T47D (cell line): ENCODE measurements around the gene HCFC1.
A peak's percentile ranks its signal among the peaks of the same experiment; 100 is the strongest.

ENCODE experiments used
- DNase-seq, 2 experiments: peaks; one replicate each; pipeline versions ENCODE4 v3.0.0 to v3.0.0-alpha.2; 2011 to 2012; ENCODE audit warnings: low read depth in 1 of 2, low spot score in 1 of 2
- JUND ChIP-seq: IDR thresholded peaks from 2 replicates; pipeline ENCODE4 v1.6.1; 2012; ENCODE audit warnings: low read depth
- in situ Hi-C: cut with HindIII; loops from 2 replicates; pipeline ENCODE4 v1.10.0; 2016; ENCODE audit warnings: low sequenced_read_pairs, low pct_unique_long_range_greater_than_20kb

HCFC1 gene

DNA sequence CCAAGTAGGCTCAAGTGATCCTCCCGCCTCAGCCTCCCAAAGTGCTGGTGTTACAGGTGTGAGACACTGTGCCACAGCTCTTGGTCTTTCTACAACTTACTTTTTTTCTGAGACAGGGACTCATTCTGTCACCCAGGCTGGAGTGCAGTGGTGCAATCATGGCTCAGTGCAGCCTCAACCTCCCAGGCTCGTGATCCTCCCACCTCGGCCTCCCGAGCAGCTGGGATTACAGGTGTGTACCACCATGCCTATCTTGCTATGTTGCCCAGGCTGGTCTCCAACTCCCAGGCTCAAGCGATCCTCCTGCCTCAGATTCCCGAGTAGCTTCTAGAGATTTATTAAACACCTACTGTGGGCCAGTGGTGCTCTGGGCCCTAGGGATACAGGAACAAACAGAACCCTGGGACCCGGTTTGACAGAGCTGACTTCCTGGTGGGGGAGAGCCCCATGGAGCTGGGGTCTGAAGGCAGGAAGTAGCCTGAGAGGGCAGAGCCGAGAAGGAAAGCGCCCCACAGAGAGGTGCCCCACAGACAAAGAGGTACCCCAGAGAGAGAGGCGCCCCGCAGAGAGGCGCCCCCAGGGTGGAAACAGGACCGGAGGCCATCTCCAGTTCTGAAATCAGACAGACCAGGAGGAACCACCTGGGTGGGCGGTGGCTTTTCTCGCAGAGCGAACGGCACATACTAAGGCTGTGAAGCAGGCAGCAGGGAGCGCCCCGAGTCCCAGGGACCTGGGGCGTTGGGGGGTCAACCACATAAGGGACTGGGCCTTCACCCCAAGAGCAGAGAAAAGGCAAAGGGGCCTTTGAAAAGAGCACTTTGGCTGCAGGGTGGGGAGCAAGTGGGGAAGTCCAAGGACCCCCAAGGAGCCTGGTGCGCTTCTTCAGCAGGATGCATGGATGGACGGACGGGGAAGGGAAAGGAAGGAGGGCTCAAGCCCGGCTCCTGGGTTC, 43.1 kb upstream of the HCFC1 start:
- in situ Hi-C loops = no loop called here
- TF ChIP-seq JUND = no peak
- DNase-seq = no peak

GRCh38 chrX:154013614-154014360, 42.2 kb upstream of the HCFC1 start:
- in situ Hi-C loops = no loop called here
- no peak for DNase-seq

GRCh38 chrX:154013001-154013421, 41.4 kb upstream of the HCFC1 start:
- no peak for TF ChIP-seq JUND
- no peak for DNase-seq
- in situ Hi-C loops = no loop called here

More at GRCh38 chrX:154013614-154014360, 42.2 kb upstream of the HCFC1 start:
- no peak for TF ChIP-seq JUND

- no peak for TF ChIP-seq JUND
- in situ Hi-C loops = no loop called here
- DNase-seq = no peak
Observed at GRCh38 chrX:154012336-154012991, 40.8 kb upstream of the HCFC1 start.

GRCh38 chrX:154011376-154012335, 40.0 kb upstream of the HCFC1 start:
- in situ Hi-C loops = no loop called here
- no peak for DNase-seq
- TF ChIP-seq JUND = no peak

GRCh38 chrX:154010330-154011087, 38.9 kb upstream of the HCFC1 start:
- DNase-seq = no peak
- no peak for TF ChIP-seq JUND
- in situ Hi-C loops = no loop called here

DNA sequence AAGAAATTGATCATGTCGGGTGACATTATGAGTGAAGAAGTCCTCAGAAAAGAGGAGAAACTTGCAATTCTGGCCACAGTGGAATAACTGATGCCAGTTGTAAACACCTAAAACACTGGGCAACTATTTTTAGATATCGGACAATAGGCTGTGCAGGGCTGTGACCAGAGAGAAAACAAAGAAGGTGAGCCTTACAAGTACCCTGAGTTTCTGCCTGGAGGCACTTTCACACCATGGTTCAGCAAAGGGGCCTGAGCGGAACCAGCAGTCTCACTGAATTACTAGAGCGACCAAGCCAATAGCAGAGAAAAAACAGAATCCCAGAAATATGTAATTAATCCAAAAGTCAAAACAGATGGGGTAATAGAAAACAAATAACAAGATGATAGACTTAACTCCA, 36.9 kb upstream of the HCFC1 start:
- in situ Hi-C loops = no loop called here
- TF ChIP-seq JUND = no peak
- DNase-seq = no peak

GRCh38 chrX:154006947-154007346, 35.3 kb upstream of the HCFC1 start:
- no peak for DNase-seq
- in situ Hi-C loops = no loop called here
- TF ChIP-seq JUND = no peak

- in situ Hi-C loops = no loop called here
- no peak for TF ChIP-seq JUND
- no peak for DNase-seq
Observed at GRCh38 chrX:154004315-154004714, 32.7 kb upstream of the HCFC1 start.

DNA sequence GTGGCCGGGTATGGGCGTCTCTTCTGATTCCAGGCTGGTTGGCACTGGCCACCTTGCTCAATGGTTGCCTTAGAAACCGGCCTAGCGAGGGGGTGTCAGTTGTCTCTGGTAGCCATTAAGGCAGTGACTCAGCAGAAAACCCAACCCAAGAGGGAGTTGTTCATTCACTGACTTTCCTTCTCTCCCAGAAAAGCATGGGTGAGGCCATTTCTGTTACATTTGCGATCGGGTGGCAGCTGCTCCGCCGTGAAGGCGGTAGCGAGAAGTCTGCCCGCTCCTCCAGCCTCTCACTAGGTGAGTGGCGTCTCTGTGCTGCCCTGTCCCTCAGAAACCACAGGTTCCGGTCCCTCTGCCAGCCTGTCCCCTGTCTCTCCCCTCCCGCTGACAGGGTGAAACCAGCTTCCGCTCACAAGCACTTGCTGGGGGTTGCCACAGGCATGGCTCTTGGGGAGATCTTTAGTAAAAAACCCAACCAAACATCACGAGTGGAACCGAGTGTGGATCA, 30.6 kb upstream of the HCFC1 start:
- no peak for DNase-seq
- in situ Hi-C loops = no loop called here
- TF ChIP-seq JUND = no peak

GRCh38 chrX:154000051-154000450, 28.4 kb upstream of the HCFC1 start:
- DNase-seq = peak in 1 of 2 experiments; percentile 53
- no peak for TF ChIP-seq JUND
- in situ Hi-C loops = no loop called here
